Ishikawa (cell line): ENCODE measurements around the gene RBKS.

ENCODE experiments used
- RAD21 ChIP-seq: IDR thresholded peaks from 2 replicates; pipeline ENCODE4 v1.6.1; 2012; ENCODE audit warnings: low read depth
- TF ChIP-seq, protein P1 (sequence below): IDR thresholded peaks from 2 replicates; pipeline ENCODE4 v1.6.1; 2012; ENCODE audit warnings: low read depth, mild to moderate bottlenecking

- TF ChIP-seq, protein P1, sequence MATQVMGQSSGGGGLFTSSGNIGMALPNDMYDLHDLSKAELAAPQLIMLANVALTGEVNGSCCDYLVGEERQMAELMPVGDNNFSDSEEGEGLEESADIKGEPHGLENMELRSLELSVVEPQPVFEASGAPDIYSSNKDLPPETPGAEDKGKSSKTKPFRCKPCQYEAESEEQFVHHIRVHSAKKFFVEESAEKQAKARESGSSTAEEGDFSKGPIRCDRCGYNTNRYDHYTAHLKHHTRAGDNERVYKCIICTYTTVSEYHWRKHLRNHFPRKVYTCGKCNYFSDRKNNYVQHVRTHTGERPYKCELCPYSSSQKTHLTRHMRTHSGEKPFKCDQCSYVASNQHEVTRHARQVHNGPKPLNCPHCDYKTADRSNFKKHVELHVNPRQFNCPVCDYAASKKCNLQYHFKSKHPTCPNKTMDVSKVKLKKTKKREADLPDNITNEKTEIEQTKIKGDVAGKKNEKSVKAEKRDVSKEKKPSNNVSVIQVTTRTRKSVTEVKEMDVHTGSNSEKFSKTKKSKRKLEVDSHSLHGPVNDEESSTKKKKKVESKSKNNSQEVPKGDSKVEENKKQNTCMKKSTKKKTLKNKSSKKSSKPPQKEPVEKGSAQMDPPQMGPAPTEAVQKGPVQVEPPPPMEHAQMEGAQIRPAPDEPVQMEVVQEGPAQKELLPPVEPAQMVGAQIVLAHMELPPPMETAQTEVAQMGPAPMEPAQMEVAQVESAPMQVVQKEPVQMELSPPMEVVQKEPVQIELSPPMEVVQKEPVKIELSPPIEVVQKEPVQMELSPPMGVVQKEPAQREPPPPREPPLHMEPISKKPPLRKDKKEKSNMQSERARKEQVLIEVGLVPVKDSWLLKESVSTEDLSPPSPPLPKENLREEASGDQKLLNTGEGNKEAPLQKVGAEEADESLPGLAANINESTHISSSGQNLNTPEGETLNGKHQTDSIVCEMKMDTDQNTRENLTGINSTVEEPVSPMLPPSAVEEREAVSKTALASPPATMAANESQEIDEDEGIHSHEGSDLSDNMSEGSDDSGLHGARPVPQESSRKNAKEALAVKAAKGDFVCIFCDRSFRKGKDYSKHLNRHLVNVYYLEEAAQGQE = no peak
- TF ChIP-seq RAD21 = no peak
These were observed 94.3 kb downstream of the RBKS start for GRCh38 chr2:27795868-27796277.
